Adrenal gland (tissue), 12 donors: ENCODE data around the gene KDF1. TPM values are rescaled to one million over a fixed set of nuclear protein-coding genes. Genes with fewer than 3 reads are reported as not detected.
"Not testable (repeated sequence)": the region's sequence is repeated elsewhere in the genome, so short reads cannot be mapped to it uniquely, and the experiment has no call there.

Source experiments
- DNase-seq, 7 donors: peaks; one replicate each; pipeline ENCODE4 v3.0.0-alpha.2; 2019 to 2020
- H3K27ac ChIP-seq, 5 donors: fragments of 200-600 bp; sonication (generic) in 4 of 5; 1 replicate in 3 of 5; 2 replicates in 2 of 5; pipeline versions ENCODE4 v1.5.1 to v1.8.0; 2016 to 2020; ENCODE audit warnings: mild to moderate bottlenecking in 1 of 5
- H3K27me3 ChIP-seq: fragments of 200-600 bp; 2 replicates; pipeline ENCODE4 v1.8.0; 2021
- H3K36me3 ChIP-seq, 2 donors: fragments of 200-600 bp; replicated peaks in 1 of 2; 1 replicate in 1 of 2; 2 replicates in 1 of 2; pipeline versions ENCODE4 v1.5.1 to v1.8.0; 2018 to 2022
- H3K4me1 ChIP-seq, 2 donors: fragments of 200-600 bp; replicated peaks in 1 of 2; 1 replicate in 1 of 2; 2 replicates in 1 of 2; pipeline versions ENCODE4 v1.5.1 to v1.8.0; 2018 to 2021
- H3K4me3 ChIP-seq, 4 donors: fragments of 200-600 bp; sonication (generic) in 3 of 4; one replicate each; pipeline ENCODE4 v1.5.1; 2016 to 2018
- H3K9me3 ChIP-seq, 3 donors: fragments of 200-600 bp; sonication (generic) in 1 of 3; replicated peaks in 1 of 3; 1 replicate in 2 of 3; 2 replicates in 1 of 3; pipeline versions ENCODE4 v1.5.1 to v1.8.0; 2016 to 2021
- CTCF ChIP-seq, 6 experiments: fragments of 450-650 bp in 4 of 6; fragments of 200-600 bp in 2 of 6; sonication (generic) in 1 of 6; IDR thresholded peaks; 1 replicate in 5 of 6; 2 replicates in 1 of 6; pipeline versions ENCODE4 v1.5.1 to v1.8.0; 2016 to 2021; ENCODE audit warnings: antibody characterized with exemption in 6 of 6, mild to moderate bottlenecking in 2 of 6, moderate library complexity in 1 of 6
- POLR2A ChIP-seq, 2 donors: fragments of 450-650 bp; IDR thresholded peaks; one replicate each; pipeline ENCODE4 v1.6.1; 2017; ENCODE audit warnings: antibody characterized with exemption in 2 of 2, mild to moderate bottlenecking in 2 of 2, moderate library complexity in 1 of 2
- WGBS, 4 donors: extraction: QIAGEN DNeasy Blood & Tissue Kit in 2 of 4; methylation state at CpG; one replicate each; pipeline versions ENCODE4 v1.1.5 to v1.1.7; 2013 to 2017; 5-methylcytosine and 5-hydroxymethylcytosine counted together
- intact Hi-C, 2 donors: fragments of 100-400 bp; cut with DNase I; formaldehyde crosslinking; loops; one replicate each; pipeline versions ENCODE4 v1.14.1 to v1.15.0; 2022 to 2023
- polyA plus RNA-seq, 3 donors: library from polyadenylated mRNA; stranded (reverse); fragments of 200-250 nt in 2 of 3; fragments of 350-450 nt in 1 of 3; fragmentation: Illumina TruSeq in 1 of 3; extraction: RNeasy Lipid Tissue Mini Kit (QIAGEN cat#74804) in 1 of 3; gene quantifications; one replicate each; pipeline ENCODE4 v1.2.3, GENCODE V29; 2013 to 2014
- total RNA-seq, 9 donors: library from RNA; depleted of rRNA in 4 of 9; stranded (reverse); fragments of >200 nt in 4 of 9; fragments of 120-200 nt in 1 of 9; fragmentation: NEBNext Ultra II Directional in 1 of 9; extraction: Animal tissue kit (Norgen Biotek cat#: 25700) in 1 of 9; gene quantifications; one replicate each; pipeline versions ENCODE4 v1.1.0 to v1.2.4, GENCODE V29; 2013 to 2023
- donor health status: healthy with polysubstance abuse.
- donor health status: Bipolar disorder and iron deficiency.
- donor health status: DM: yes; HTN: yes; CAD: no.
- donor health status: DM: no; HTN: no; CAD: no.
- donor health status: DM: no; HTN: no; CAD: no.
- donor health status: DM: yes; HTN: yes; CAD: no.

The KDF1 gene
- total and polyA plus RNA-seq, 12 donors, result 0.15 to 4.0 (median 1.2) TPM

GRCh38 chr1:26949926-26950319, 10.3 kb downstream of the KDF1 start:
- Histone ChIP-seq H3K36me3 (peaks cover 0 to 21% of the 10 kb centered on the region in 2 donors), H3K4me1 (peaks cover 19 to 22% of the 10 kb centered on the region in 2 donors), H3K27ac (peak overlapping the region in 1 of 5 donors; percentile 15), H3K9me3 (no peaks in the 10 kb centered on the region), H3K4me3 (no peak overlapping the region), H3K27me3 (no peaks in the 10 kb centered on the region)
- 42 to 73% (median 54%) methylated on average over 3 of the region's 3 CpGs for WGBS, 4 donors
- DNase-seq, result no peak
- TF ChIP-seq CTCF (IDR thresholded peaks at IDR 0.05), result no peak
- no peak for TF ChIP-seq POLR2A (IDR thresholded peaks at IDR 0.05)
- intact Hi-C loops, result no loop called here

GRCh38 chr1:26949266-26949925, 10.9 kb downstream of the KDF1 start:
- Histone ChIP-seq H3K36me3 (peaks cover 0 to 26% of the 10 kb centered on the region in 2 donors), H3K27ac (peak overlapping the region in 1 of 5 donors; percentile 15), H3K9me3 (no peaks in the 10 kb centered on the region), H3K27me3 (no peaks in the 10 kb centered on the region), H3K4me3 (no peak overlapping the region), H3K4me1 (peaks cover 19 to 25% of the 10 kb centered on the region in 2 donors)
- 67 to 90% (median 80%) methylated on average over 1 of the region's 1 CpG for WGBS, 4 donors
- intact Hi-C loops, result no loop called here
- no peak for TF ChIP-seq POLR2A (IDR thresholded peaks at IDR 0.05)
- TF ChIP-seq CTCF (IDR thresholded peaks at IDR 0.05), result no peak
- no peak for DNase-seq

GRCh38 chr1:26948725-26949057, 11.6 kb downstream of the KDF1 start:
- DNase-seq, H3K9me3 ChIP-seq, H3K27me3 ChIP-seq, H3K4me3 ChIP-seq, intact Hi-C loops: not testable (repeated sequence)
- H3K27ac ChIP-seq, result peak overlapping the region in 4 of 5 donors; percentile 26 to 54 (median 32)
- H3K4me1 ChIP-seq, result peaks cover 19 to 25% of the 10 kb centered on the region in 2 donors
- peaks cover 0 to 33% of the 10 kb centered on the region in 2 donors for H3K36me3 ChIP-seq
- 83 to 93% (median 87%) methylated on average over 7 to 16 of the region's 16 CpGs for WGBS, 4 donors

GRCh38 chr1:26946270-26946669, 14.0 kb downstream of the KDF1 start:
- TF ChIP-seq CTCF (IDR thresholded peaks at IDR 0.05) (no peak), POLR2A (IDR thresholded peaks at IDR 0.05) (no peak)
- H3K4me3 ChIP-seq, result no peak overlapping the region
- peak in 4 of 7 donors; percentile 40 to 62 (median 55) for DNase-seq
- H3K27ac ChIP-seq, result peak overlapping the region in 4 of 5 donors; percentile 46 to 81 (median 63)
- 53 to 69% (median 59%) methylated on average over 2 to 4 of the region's 4 CpGs for WGBS, 4 donors
- H3K9me3 ChIP-seq, result no peaks in the 10 kb centered on the region
- intact Hi-C loops, result no loop called here
- no peaks in the 10 kb centered on the region for H3K27me3 ChIP-seq
- peaks cover 19 to 25% of the 10 kb centered on the region in 2 donors for H3K4me1 ChIP-seq
- H3K36me3 ChIP-seq, result peaks cover 0 to 57% of the 10 kb centered on the region in 2 donors

- Histone ChIP-seq H3K36me3 (peaks cover 0 to 61% of the 10 kb centered on the region in 2 donors), H3K4me1 (peaks cover 19 to 25% of the 10 kb centered on the region in 2 donors), H3K9me3 (no peaks in the 10 kb centered on the region), H3K4me3 (no peak overlapping the region), H3K27ac (peak overlapping the region in 4 of 5 donors; percentile 46 to 81 (median 63)), H3K27me3 (no peaks in the 10 kb centered on the region)
- WGBS, 4 donors, result 28 to 70% (median 46%) methylated on average over 6 to 8 of the region's 8 CpGs
- DNase-seq, result peak; percentile 55 to 87 (median 82)
- peak in 1 of 2 donors; percentile 52 for TF ChIP-seq POLR2A (IDR thresholded peaks at IDR 0.05)
- TF ChIP-seq CTCF (IDR thresholded peaks at IDR 0.05), result no peak
- intact Hi-C loops, result no loop called here
Observed at GRCh38 chr1:26945728-26946127, 14.5 kb downstream of the KDF1 start.
